Right renal pelvis (tissue), 4 donors: ENCODE results near the gene ZNF653. TPM values are rescaled to one million over a fixed set of nuclear protein-coding genes. Genes with fewer than 3 reads are reported as not detected.
"Not testable (repeated sequence)": the region's sequence is repeated elsewhere in the genome, so short reads cannot be mapped to it uniquely, and the experiment has no call there.

Experiments used
- DNase-seq, 4 donors: peaks; one replicate each; pipeline ENCODE4 v3.0.0-alpha.2; 2013; ENCODE audit warnings: low read depth in 4 of 4, low spot score in 3 of 4, missing footprints in 1 of 4
- polyA plus RNA-seq, 4 donors: library from polyadenylated mRNA; unstranded; fragments of 120-200 nt; gene quantifications; one replicate each; pipeline ENCODE4 v1.2.1, GENCODE V29; 2013; ENCODE audit not compliant: insufficient read length in 4 of 4

The ZNF653 gene
- polyA plus RNA-seq, 4 donors, result 9.1 to 11.1 (median 10.0) TPM

DNA sequence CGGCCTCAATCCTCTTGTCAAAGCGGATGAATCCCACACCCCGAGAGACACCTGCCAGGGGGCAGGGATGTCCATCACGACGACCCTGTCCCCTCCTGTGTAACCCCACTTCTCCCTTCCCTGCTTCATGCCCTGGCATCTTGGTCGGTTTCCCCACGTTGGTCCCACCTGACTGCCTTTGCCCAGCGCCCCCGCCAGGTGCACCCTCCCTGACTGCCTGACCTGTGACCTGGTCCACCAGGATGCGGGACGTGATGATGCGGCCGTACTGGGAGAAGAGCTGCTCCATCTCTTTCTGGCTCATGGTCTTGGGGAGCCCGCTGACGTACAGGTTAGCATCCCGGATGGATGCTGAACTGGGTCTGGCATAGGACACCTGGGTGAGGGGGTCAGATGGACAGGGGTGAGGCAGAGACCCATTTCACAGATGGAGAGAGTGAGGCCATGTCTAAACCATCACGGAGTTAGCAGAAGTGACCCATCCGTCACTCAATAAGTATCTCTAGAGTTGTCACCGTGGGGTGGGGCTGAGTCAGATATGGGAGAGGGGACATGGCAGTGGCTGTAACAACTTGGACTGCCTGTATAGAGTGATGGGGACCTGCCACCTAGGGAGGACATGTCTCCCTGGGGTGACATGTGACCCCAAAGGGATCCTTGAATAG, 47.3 kb downstream of the ZNF653 start:
- DNase-seq, result no peak

DNA sequence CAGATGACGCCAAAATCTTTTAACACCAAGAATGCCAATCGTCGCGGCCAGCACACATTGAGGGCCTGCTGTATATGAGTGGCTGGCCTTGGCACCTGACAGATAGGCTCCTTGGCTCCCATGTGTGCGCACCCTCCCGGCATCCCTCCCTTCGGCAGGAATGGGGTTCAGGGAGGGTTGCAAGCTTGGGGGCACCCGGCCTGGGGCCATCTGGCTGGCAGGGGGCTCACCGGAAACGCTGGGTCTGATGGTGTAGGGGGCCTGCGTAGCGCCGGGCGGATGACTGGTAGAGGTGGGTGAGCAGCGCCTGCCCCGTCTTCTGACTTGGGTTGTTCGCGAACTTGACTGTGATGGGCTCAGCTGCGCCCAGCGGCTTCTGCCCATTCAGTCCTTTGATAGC, 47.8 kb downstream of the ZNF653 start:
- DNase-seq, result no peak

DNA sequence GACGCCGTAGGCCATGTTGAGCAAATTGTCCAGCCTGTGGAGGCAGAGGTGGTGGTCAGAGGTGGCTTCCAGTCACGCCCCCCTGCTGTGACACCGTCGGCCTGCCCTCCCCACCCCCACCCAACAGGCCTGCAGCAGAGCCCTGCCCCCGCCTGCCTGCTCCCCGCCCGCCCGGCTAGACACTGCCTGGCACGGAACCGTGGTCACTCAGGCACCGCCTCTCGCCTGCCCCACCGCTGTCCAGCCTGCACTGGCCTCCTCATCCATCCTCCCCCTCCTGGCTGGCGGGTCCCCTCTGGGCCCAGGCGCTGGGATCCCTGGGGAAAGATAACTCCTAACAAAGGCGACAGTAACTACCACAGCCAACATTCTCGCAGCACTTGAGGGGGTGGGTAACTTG, 48.5 kb downstream of the ZNF653 start:
- DNase-seq, result no peak

DNA sequence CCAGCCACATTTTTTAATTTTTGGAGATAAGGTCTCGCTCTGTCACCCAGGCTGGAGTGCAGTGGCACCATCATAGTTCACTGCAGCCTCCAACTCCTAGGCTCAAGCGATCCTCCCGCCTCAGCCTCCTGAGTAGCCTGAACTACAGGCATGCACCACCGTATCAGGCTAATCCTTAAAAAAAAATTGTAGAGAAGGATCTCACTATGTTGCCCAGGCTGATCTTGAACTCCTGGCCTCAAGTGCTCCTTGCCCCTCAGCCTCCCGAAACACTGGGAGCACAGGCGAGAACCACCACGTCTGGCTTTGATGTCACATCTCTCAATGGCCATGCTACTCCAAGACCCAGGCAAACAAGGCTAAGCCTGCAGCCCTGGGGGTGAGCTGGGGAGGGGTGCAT, 49.0 kb downstream of the ZNF653 start:
- no peak for DNase-seq

DNA sequence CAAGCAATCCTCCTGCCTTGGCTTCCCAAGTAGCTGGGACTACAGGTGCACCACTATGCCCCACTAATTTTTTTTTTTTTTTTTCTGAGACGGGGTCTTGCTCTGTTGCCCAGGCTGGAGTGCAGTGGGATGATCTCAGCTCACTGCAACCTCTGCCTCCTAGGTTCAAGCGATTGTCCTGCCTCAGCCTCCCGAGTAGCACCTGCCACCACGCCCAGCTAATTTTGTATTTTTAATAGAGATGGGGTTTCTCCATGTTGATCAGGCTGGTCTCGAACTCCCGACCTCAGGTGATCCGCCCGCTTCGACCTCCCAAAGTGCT, 50.4 kb downstream of the ZNF653 start:
- not testable (repeated sequence) for DNase-seq

DNA sequence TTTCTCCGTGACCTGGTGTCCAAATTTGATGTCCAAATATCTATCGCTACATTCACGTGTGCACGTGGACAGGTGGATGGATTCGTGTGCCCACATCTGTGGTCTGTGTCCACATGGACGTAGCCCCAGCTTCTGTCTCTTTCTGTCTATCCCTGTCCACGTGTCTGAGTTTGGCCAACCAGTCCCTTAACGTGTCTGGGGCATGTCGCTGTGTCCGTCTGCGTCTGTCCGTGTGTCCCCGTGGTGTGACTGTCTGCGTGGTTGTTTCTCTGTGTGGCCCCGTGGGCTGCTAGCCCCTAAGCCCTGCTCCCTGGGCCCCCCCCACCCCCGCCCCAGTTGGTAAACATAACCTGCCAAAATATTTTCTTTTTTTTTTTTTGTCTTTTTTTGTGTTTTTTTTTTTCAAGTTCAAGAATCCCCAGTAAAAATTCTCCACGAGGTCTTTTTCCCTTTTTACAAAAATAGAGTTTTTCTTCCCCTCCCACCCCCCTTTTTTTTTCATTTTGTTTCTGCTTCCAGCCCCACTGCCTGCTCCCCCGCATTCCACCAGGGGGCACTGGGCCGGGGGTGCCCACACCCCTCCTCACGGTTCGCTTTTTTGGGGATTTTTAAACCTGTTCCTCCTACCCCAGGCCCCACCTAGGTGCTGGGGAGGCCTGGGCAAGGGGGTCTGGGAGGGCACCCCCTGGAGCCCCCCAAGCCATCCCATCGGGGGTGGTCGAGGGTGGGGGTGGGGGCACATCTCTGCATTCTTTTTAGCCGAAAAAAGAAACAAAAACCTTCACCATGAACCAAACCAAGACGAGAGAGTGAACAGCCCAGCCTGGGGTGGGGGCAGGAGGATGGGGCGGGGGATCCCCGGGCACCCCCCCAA, 51.9 kb downstream of the ZNF653 start:
- no peak for DNase-seq

DNA sequence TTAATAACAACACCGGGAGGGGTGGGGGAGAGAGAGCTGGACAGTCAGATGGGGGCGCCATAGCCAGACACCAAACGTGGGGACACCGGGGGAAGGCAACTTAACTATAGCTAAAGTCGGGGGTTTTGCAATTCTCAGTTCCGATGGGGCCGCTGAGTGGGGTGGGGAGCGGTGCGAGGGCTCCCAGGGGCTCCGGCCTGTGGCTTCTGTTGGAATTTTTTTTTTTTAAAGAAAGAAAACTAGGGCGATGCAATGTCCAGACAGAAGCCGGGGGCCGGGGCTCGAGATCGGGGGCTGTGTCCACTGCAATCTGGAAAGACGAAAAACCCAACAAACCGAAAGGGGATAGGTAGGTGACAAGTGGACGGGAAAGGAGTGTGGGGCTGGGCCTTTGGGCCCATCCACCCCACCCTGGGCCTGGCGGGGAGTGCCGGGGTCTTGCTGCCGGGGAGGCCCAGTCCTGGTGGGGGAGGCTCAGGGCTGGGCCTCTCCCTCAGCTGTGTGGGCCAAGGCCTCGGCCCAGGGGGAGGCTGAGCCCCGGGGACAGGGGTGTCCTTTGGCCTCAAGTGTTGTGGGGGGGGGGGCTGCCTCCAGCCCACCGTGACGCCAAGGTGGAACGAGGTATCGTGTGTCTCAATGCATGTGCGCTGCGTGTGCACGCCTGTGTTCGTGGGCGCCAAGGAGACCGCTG, 52.9 kb downstream of the ZNF653 start:
- no peak for DNase-seq

DNA sequence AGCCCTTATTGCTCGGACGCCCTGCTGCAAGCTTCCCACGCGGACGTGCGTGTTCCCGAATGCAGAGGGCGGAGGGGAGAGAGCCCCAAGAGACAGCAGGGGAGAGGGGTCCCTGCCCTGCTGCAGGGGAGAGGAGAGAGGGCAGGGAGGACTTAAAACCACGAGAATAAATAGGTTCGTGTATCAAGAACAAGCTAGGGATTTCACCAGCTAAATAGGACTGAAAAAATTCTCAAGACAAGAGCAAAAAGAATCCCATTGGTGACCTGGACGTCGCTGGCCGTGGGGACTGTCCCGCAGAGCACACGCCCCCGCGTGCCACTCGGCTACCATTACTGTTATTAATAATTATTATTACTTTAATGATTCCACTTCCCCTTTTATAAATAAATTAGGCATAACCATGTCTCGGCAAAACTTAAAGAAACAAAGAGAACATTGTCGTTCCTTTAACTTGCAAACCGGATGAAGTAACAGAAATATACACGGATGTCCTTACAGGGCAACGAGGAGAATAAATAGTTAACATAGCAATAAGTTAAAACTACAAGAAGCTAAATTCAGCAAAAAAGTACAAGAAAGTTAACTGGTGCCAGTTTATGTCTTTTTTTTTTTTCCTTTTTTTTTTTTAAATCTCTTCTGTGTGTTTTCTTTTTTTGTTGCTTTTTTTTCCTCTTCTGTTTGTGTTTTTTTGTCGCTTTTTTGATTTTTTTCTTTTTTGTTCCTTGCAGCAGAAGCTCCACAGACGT, 53.6 kb downstream of the ZNF653 start:
- no peak for DNase-seq

DNA sequence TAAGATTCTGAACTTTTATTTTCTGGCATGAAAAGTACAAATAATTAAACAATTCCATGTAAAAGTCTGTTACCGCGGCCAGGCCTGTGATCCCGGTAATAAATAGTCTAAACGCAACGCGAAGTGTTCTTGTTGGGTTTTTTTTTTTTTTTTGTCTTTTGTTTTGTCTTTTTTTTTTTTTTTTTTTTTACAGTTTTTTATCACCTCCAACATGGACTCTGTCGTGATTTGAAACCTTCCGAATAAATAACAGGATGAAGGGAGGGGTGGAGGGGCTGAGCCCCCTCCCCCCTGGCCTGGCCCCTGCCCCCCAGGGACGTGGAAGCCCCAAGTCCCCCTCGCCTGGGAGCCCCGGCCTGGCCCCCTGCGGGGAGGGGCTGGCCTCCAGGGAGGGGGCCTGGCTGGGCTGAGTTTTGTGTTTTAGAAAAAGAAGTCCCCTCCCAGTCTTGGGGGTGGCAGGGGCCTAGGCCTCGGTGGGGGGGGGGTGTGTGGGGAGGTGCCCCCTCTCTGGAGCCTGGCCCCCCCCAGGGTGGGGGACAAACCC, 54.2 kb downstream of the ZNF653 start:
- no peak for DNase-seq

DNA sequence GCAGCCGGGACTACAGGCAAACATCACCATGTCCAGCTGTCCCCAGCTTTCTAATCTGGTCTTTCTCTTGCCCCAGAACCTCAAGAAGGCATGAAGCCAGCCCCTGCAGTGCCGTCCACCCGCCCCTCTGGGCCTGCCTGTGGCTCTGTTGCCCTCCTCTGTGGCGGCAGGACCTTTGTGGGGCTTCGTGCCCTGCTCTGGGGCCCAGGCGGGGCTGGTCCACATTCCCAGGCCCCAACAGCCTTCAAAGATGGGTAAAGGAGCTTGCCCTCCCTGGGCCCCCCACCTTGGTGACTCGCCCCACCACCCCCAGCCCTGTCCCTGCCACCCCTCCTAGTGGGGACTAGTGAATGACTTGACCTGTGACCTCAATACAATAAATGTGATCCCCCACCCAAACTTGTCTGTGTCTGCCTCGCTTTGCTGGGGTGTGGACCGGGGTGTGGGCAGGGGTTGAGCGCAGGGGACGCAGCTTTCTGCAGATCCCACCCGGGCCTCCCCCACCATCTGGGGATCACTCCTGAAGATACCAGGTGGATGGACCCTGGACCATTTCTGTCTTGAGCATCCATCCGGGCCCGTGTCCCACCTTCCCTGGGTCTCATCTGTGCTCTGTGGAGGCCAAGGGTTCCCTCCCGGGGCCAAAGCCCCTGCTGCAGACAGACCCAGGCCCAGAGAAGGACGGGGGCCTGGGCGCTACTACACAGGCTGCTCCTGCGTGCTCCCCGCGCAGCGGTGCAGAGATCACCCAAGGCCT, 54.9 kb downstream of the ZNF653 start:
- no peak for DNase-seq

DNA sequence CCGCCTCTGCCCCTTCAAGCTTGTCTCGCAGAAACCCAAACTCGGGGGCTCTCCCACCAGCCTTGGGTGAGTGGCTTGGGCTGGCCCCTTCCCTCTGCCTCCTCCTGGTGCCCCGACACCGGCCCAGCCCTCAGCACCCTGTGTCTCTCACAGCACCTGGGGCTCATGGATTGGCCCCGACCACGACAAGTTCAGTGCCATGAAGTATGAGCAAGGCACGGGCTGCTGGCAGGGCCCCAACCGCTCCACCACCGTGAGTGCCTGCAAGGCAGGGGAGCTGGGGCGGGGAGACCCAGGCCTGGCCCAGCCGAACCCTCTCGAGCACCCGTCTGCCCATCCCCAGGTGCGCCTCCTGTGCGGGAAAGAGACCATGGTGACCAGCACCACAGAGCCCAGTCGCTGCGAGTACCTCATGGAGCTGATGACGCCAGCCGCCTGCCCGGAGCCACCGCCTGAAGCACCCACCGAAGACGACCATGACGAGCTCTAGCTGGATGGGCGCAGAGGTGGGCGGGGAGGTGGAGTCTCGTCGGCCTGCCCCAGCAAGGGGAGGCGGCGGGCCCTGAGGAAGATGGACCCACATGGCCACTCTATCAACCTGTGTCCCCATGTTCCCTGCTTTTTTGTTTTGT, 56.6 kb downstream of the ZNF653 start:
- DNase-seq, result no peak

DNA sequence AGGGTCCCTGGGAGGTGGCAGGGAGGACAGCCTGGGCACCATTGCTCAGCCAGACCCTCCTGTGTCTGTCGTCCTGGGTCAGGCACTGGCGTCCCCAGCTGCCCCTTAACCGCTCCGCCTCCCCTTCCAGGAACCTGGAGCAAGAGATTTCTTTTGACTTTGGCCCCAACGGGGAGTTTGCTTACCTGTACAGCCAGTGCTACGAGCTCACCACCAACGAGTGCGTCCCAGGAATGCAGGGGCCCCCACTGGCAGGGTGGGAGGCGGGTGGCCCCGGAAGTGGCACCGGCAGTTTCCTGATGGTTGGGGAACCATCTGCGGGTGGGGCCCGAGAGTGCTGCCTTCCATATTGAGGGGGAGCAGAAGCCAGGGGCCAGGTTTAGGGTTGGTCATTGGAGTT, 57.2 kb downstream of the ZNF653 start:
- DNase-seq, result no peak

DNA sequence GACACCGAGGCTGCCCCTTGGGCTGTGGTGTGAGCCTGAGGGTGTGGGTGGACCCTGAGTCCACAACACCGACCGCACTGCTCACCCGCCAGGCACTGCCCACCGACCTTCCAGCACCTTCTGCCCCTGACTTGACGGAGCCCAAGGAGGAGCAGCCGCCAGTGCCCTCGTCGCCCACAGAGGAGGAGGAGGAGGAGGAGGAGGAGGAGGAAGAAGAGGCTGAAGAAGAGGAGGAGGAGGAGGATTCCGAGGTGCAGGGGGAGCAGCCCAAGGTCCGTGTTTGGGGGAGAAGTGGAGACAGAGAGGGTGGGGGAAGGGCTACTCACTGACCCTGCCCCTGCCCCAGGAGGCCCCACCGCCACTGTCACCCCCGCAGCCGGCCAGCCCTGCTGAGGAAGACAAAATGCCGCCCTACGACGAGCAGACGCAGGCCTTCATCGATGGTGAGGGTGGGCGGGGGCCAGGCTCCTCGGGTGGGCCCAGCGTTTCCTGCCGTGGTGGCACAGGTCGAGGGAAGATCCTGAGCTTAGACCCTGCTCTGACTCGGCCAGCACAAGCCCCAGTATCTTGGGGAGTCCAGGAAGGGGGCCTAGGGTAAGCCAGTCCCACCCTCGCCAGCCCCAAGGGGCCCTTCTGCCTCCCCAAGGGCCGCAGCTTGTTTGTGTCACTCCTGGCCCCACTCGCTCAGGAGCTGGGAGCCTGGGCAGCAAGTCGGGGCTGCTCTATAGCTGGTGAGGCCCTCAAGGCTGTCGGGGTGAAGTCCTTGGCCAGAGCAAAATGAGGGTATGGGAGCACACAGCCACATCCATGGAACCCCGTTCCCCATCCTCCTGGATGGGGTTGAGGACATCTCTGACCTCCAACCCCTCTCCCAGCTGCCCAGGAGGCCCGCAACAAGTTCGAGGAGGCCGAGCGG, 58.0 kb downstream of the ZNF653 start:
- no peak for DNase-seq

DNA sequence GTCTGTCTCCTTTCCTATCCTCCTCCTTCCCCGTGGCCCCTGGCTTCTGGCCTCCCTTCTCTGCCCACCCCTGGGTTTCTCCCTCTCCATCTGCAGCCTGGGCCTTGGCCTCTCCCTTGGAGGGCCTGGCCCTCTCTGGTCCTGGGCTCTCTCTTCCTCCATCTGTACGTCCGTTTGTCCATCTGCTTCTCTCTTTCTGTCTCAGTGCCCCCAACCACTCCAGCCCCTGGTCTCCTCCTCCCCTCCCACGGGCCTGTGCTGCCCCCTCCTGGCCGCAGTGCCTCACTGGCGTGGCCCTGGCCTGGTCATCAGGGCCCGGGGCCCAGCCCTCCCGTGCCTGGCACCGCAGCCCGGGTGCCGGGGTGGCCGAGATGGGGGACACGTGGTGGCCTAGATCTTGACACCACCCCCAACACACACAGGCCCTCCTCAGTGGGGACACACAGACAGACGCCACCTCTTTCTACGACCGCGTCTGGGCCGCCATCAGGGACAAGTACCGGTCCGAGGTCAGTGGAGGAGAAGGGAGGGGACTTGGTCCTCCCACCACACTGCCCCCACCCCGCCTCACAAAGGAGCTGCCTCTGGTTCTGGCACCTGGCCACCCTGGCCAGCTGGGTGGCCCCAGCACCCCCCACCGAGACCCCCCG, 58.9 kb downstream of the ZNF653 start:
- no peak for DNase-seq

DNA sequence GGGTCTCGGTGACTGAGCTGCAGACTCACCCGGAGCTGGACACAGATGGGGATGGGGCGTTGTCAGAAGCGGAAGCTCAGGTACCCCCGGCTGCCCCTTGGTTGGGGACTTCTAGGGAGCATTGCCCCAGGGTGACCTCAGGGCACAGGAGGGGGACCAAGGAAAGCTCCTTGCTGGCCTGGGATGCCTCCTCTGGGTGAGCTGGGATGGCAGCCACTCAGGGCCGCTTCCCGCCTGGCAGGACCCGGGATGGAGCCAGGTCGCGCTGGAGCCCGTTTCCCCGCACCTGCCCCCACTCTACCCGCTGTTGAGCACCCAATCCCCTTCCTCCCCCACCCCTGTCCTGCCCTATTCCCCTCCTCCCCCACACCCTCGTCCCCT, 59.4 kb downstream of the ZNF653 start:
- no peak for DNase-seq

DNA sequence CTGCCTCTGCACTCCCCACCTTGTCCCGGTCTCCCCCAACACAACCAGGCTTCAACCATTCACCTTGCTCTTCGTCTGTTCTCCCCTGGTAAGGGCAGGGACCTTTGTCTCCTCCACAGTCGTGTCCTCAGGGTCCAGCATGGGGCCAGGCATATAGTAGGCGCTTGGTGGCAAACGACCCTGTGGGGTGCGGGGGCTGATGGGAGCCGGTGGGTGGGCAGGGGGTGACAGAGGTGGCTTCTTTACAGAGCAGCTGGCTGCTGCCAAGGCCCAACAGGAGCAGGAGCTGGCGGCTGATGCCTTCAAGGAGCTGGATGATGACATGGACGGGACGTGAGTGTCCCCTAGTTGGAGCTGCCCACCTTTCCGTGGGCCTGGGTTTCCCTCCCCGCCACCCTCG, 60.5 kb downstream of the ZNF653 start:
- no peak for DNase-seq

DNA sequence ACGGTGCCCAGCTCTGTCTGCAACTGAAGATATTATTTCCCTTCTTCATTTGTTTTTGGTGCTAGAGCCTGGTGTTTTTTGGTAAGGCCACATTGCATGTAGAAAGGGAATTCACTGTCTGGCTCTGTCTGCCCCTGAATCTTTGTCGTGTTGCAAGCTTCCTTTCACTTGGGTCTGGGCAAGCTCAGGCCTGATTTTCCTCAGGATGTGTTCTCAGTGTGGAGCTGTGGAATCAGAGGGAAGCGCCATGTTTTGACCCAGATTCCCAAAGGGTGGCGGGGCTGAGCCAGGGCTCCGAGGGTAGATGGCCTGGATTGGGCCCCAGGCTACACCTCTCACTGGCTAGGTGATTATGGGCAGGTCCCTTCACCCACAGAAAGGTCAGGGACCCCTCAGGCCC, 61.6 kb downstream of the ZNF653 start:
- no peak for DNase-seq

DNA sequence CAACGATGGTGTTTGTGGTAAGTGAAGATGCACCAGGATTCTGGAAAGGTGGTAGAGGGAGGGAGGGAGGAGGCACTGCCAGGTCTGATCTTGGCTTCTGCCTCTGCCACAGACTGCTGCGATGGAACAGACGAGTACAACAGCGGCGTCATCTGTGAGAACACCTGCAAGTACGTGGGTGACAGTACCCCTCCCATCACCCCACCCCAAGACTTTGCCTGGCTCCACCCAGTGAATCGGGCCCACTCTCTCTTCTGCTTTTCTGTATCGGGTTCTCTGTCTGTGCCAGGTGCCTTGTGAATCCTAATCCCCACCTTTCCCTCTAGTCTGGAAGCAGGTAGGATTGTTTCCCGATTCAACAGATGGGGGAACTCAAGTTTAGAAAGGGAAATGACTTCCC, 67.7 kb downstream of the ZNF653 start:
- no peak for DNase-seq
